ENCODE results near the gene CDH23.

CDH23 gene

GRCh38 chr10:71467161-71467560 lies 70.4 kb downstream of the CDH23 start:
- DNase-seq (ENCODE audit: low read depth): no peak

GRCh38 chr10:71467569-71468362 lies 71.0 kb downstream of the CDH23 start:
- no peak for DNase-seq (ENCODE audit: low read depth)

GRCh38 chr10:71468363-71469094 lies 71.8 kb downstream of the CDH23 start:
- DNase-seq (ENCODE audit: low read depth): no peak

- no peak for DNase-seq (ENCODE audit: low read depth)
Measured at GRCh38 chr10:71471006-71471405, 74.3 kb downstream of the CDH23 start.

GRCh38 chr10:71471957-71472365 lies 75.2 kb downstream of the CDH23 start:
- DNase-seq (ENCODE audit: low read depth): no peak

- no peak for DNase-seq (ENCODE audit: low read depth)
Measured at GRCh38 chr10:71472466-71472865, 75.7 kb downstream of the CDH23 start.

- no peak for DNase-seq (ENCODE audit: low read depth)
Measured at GRCh38 chr10:71472912-71473311, 76.2 kb downstream of the CDH23 start.

- no peak for DNase-seq (ENCODE audit: low read depth)
Measured at GRCh38 chr10:71473671-71474599, 77.2 kb downstream of the CDH23 start.

GRCh38 chr10:71474702-71475242 lies 78.1 kb downstream of the CDH23 start:
- DNase-seq (ENCODE audit: low read depth): no peak

GRCh38 chr10:71475243-71475871 lies 78.6 kb downstream of the CDH23 start:
- no peak for DNase-seq (ENCODE audit: low read depth)

- no peak for DNase-seq (ENCODE audit: low read depth)
Measured at GRCh38 chr10:71476228-71477011, 79.7 kb downstream of the CDH23 start.

GRCh38 chr10:71478173-71478572 lies 81.5 kb downstream of the CDH23 start:
- no peak for DNase-seq (ENCODE audit: low read depth)

- DNase-seq (ENCODE audit: low read depth): no peak
Measured at GRCh38 chr10:71478813-71479365, 82.2 kb downstream of the CDH23 start.

GRCh38 chr10:71479831-71480230 lies 83.1 kb downstream of the CDH23 start:
- DNase-seq (ENCODE audit: low read depth): no peak

- no peak for DNase-seq (ENCODE audit: low read depth)
Measured at GRCh38 chr10:71480662-71481061, 83.9 kb downstream of the CDH23 start.

- no peak for DNase-seq (ENCODE audit: low read depth)
Measured at GRCh38 chr10:71481746-71482410, 85.2 kb downstream of the CDH23 start.

- no peak for DNase-seq (ENCODE audit: low read depth)
Measured at GRCh38 chr10:71482620-71483019, 85.9 kb downstream of the CDH23 start.

GRCh38 chr10:71483135-71483534 lies 86.4 kb downstream of the CDH23 start:
- DNase-seq (ENCODE audit: low read depth): no peak

- no peak for DNase-seq (ENCODE audit: low read depth)
Measured at GRCh38 chr10:71483885-71484751, 87.4 kb downstream of the CDH23 start.

Measured in activated T-helper 9 cell treated with anti-CD3 and anti-CD28 coated beads, Interleukin-2, amount 50 U/mL, for 16 hours (primary cell).